SK-N-SH treated with all-trans-retinoic acid at 6 μM for 48 hours (cell line): ENCODE measurements around the gene CUEDC2.

Experiments
- BACH2 ChIP-seq: fragments of 250-450 bp; sonication (Bioruptor Pico); IDR thresholded peaks from 2 replicates; pipeline ENCODE4 v1.9.0; 2021; ENCODE audit warnings: mild to moderate bottlenecking, borderline replicate concordance
- CSRNP3 ChIP-seq: fragments of 250-450 bp; sonication (Bioruptor Pico); IDR thresholded peaks from 2 replicates; pipeline ENCODE4 v1.5.1; 2021; ENCODE audit warnings: mild to moderate bottlenecking, moderate library complexity
- ISL1 ChIP-seq: fragments of 250-450 bp; sonication (Bioruptor Pico); IDR thresholded peaks from 2 replicates; pipeline ENCODE4 v2.1.2; 2022; ENCODE audit warnings: mild to moderate bottlenecking, moderate library complexity
- PATZ1 ChIP-seq: fragments of 250-450 bp; sonication (Bioruptor Pico); IDR thresholded peaks from 2 replicates; pipeline ENCODE4 v1.8.0; 2020; ENCODE audit warnings: mild to moderate bottlenecking, moderate library complexity, borderline replicate concordance
- RARB ChIP-seq: fragments of 250-450 bp; sonication (Bioruptor Pico); IDR thresholded peaks from 2 replicates; pipeline ENCODE4 v1.8.0; 2021; ENCODE audit warnings: mild to moderate bottlenecking, moderate library complexity
- SNAI2 ChIP-seq: fragments of 250-450 bp; sonication (Bioruptor Pico); IDR thresholded peaks from 2 replicates; pipeline ENCODE4 v1.5.0; 2020; ENCODE audit warnings: mild to moderate bottlenecking, moderate library complexity
- TCF4 ChIP-seq: fragments of 250-450 bp; sonication (Bioruptor Pico); IDR thresholded peaks from 2 replicates; pipeline ENCODE4 v1.8.0; 2021; ENCODE audit warnings: mild to moderate bottlenecking, moderate library complexity, borderline replicate concordance
- TOX ChIP-seq: fragments of 250-450 bp; sonication (Bioruptor Pico); IDR thresholded peaks from 2 replicates; pipeline ENCODE4 v1.8.0; 2021; ENCODE audit warnings: mild to moderate bottlenecking, moderate library complexity, borderline replicate concordance
- TSHZ2 ChIP-seq: fragments of 250-450 bp; sonication (Bioruptor Pico); IDR thresholded peaks from 2 replicates; pipeline ENCODE4 v1.5.0; 2020; ENCODE audit warnings: mild to moderate bottlenecking, moderate library complexity
- ZFP3 ChIP-seq: fragments of 250-450 bp; sonication (Bioruptor Pico); IDR thresholded peaks from 2 replicates; pipeline ENCODE4 v1.5.0; 2020; ENCODE audit warnings: mild to moderate bottlenecking, moderate library complexity
- TF ChIP-seq, protein P1 (sequence below): fragments of 250-450 bp; sonication (Bioruptor Pico); IDR thresholded peaks from 2 replicates; pipeline ENCODE4 v1.8.0; 2021; ENCODE audit warnings: low read depth, mild to moderate bottlenecking, moderate library complexity, borderline replicate concordance

GRCh38 chr10:102394801-102395399 is 37.5 kb downstream of the CUEDC2 start:
- TF ChIP-seq ISL1 (CRISPR knock-in tag), result no peak
- TF ChIP-seq ZFP3 (CRISPR knock-in tag), result no peak
- TF ChIP-seq, protein P1, sequence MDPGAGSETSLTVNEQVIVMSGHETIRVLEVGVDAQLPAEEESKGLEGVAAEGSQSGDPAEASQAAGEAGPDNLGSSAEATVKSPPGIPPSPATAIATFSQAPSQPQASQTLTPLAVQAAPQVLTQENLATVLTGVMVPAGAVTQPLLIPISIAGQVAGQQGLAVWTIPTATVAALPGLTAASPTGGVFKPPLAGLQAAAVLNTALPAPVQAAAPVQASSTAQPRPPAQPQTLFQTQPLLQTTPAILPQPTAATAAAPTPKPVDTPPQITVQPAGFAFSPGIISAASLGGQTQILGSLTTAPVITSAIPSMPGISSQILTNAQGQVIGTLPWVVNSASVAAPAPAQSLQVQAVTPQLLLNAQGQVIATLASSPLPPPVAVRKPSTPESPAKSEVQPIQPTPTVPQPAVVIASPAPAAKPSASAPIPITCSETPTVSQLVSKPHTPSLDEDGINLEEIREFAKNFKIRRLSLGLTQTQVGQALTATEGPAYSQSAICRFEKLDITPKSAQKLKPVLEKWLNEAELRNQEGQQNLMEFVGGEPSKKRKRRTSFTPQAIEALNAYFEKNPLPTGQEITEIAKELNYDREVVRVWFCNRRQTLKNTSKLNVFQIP, result no peak
- no peak for TF ChIP-seq SNAI2
- TF ChIP-seq TCF4 (CRISPR knock-in tag), result no peak
- no peak for TF ChIP-seq PATZ1
- no peak for TF ChIP-seq TSHZ2
- TF ChIP-seq BACH2 (CRISPR knock-in tag), result no peak
- no peak for TF ChIP-seq CSRNP3 (CRISPR knock-in tag)
- no peak for TF ChIP-seq RARB
- TF ChIP-seq TOX, result no peak
